Keratinocyte (primary cell): ENCODE data around the gene S100A11. TPM values are rescaled to one million over a fixed set of nuclear protein-coding genes. Genes with fewer than 3 reads are reported as not detected.

ENCODE experiments used
- DNase-seq: peaks from one replicate; pipeline ENCODE4 v3.0.0-alpha.2; 2011; ENCODE audit warnings: low read depth, missing footprints, low spot score
- FAIRE-seq: peaks from 2 replicates; lab custom pipeline; 2011; peaks lifted over from hg19 to GRCh38; lab: Jason Lieb, UNC
- H2AFZ ChIP-seq: 2 replicates; pipeline ENCODE4 v1.6.0; 2012; ENCODE audit warnings: low read length, control low read depth, inconsistent platforms; ENCODE audit not compliant: control insufficient read depth
- H3K27ac ChIP-seq: 2 replicates; pipeline ENCODE4 v1.5.1; 2011; ENCODE audit warnings: low read length; ENCODE audit not compliant: control insufficient read depth, insufficient read depth
- H3K27me3 ChIP-seq: 3 replicates; pipeline ENCODE4 v1.6.0; 2011; ENCODE audit warnings: low read length; ENCODE audit not compliant: control insufficient read depth, insufficient read depth; ENCODE audit errors: extremely low read depth
- H3K36me3 ChIP-seq, 2 experiments: 2 replicates in 1 of 2; 3 replicates in 1 of 2; pipeline ENCODE4 v1.5.1; 2011; ENCODE audit warnings: low read length in 2 of 2, mild to moderate bottlenecking in 1 of 2; ENCODE audit not compliant: control insufficient read depth in 2 of 2, insufficient read depth in 2 of 2; ENCODE audit errors: extremely low read depth in 1 of 2
- H3K4me1 ChIP-seq: 3 replicates; pipeline ENCODE4 v1.5.1; 2011; ENCODE audit warnings: low read length; ENCODE audit not compliant: control insufficient read depth, insufficient read depth; ENCODE audit errors: extremely low read depth
- H3K4me2 ChIP-seq: 3 replicates; pipeline ENCODE4 v1.6.0; 2011; ENCODE audit warnings: low read depth, low read length; ENCODE audit not compliant: control insufficient read depth, insufficient read depth; ENCODE audit errors: extremely low read depth
- H3K4me3 ChIP-seq, 3 experiments: fragments of 200-600 bp in 1 of 3; sonication (generic) in 1 of 3; 2 replicates in 2 of 3; 3 replicates in 1 of 3; pipeline ENCODE4 v1.5.1; 2011 to 2016; ENCODE audit warnings: low read length in 3 of 3, mild to moderate bottlenecking in 3 of 3, control low read depth in 2 of 3, inconsistent platforms in 1 of 3, low read depth in 1 of 3, mixed read lengths in 1 of 3, mixed run types in 1 of 3, moderate library complexity in 1 of 3; ENCODE audit not compliant: control insufficient read depth in 2 of 3, insufficient read depth in 2 of 3; ENCODE audit errors: extremely low read depth in 1 of 3
- H3K79me2 ChIP-seq: 2 replicates; pipeline ENCODE4 v1.6.0; 2012; ENCODE audit warnings: low read length; ENCODE audit not compliant: control insufficient read depth, insufficient read depth
- H3K9ac ChIP-seq: 3 replicates; pipeline ENCODE4 v1.6.0; 2011; ENCODE audit warnings: low read length; ENCODE audit not compliant: control insufficient read depth, insufficient read depth; ENCODE audit errors: extremely low read depth
- H3K9me1 ChIP-seq: 3 replicates; pipeline ENCODE4 v1.6.0; 2011; ENCODE audit warnings: low read length; ENCODE audit not compliant: control insufficient read depth, insufficient read depth; ENCODE audit errors: extremely low read depth
- H3K9me3 ChIP-seq: 2 replicates; pipeline ENCODE4 v1.5.1; 2012; ENCODE audit warnings: low read depth, low read length; ENCODE audit not compliant: control insufficient read depth
- H4K20me1 ChIP-seq: 3 replicates; pipeline ENCODE4 v1.6.0; 2011; ENCODE audit warnings: low read length; ENCODE audit not compliant: control insufficient read depth, insufficient read depth; ENCODE audit errors: extremely low read depth
- CTCF ChIP-seq, 3 experiments: IDR thresholded peaks in 1 of 3; conservative IDR thresholded peaks in 1 of 3; optimal IDR thresholded peaks in 1 of 3; 2 replicates in 2 of 3; 3 replicates in 1 of 3; pipeline versions ENCODE3 to v1.5.1; 2011; ENCODE audit warnings: low read length in 3 of 3, mild to moderate bottlenecking in 3 of 3, moderate library complexity in 2 of 3, control low read depth in 1 of 3, inconsistent platforms in 1 of 3; ENCODE audit not compliant: insufficient read depth in 2 of 3; ENCODE audit errors: extremely low read depth in 1 of 3
- EZH2 ChIP-seq: IDR thresholded peaks from one replicate; pipeline ENCODE4 v1.6.1; 2012; ENCODE audit warnings: inconsistent platforms, mild to moderate bottlenecking, low read length, moderate library complexity
- dilution Hi-C: fragments of 300-500 bp; cut with MboI; formaldehyde crosslinking; loops from one replicate; pipeline ENCODE4 v1.7.0; 2020; ENCODE audit warnings: low sequenced_read_pairs; ENCODE audit not compliant: extremely low pct_ligation_motif_present
- polyA plus RNA-seq, 5 experiments: library from polyadenylated mRNA; depleted of rRNA in 3 of 5; stranded (reverse) in 3 of 5; stranded (forward) in 1 of 5; unstranded in 1 of 5; fragments of >200 nt; gene quantifications; 1 replicate in 1 of 5; 2 replicates in 3 of 5; 3 replicates in 1 of 5; pipeline versions ENCODE4 v1.2.1 to v1.2.3, GENCODE V29; 2011 to 2012; ENCODE audit warnings: missing spikeins in 2 of 5, low read depth in 1 of 5, low replicate concordance in 1 of 5

The S100A11 gene
- polyA plus RNA-seq, 1 donor (not counting 4 experiments of a cell fraction or from before 2014, with no cell fraction given) = 3,230 TPM

GRCh38 chr1:152003846-152004442 is 32.9 kb downstream of the S100A11 start:
- dilution Hi-C loops = no loop called here
- Histone ChIP-seq H3K9me1 (no peaks in the 10 kb centered on the region), H3K27me3 (no peaks in the 10 kb centered on the region), H2AFZ (peak overlapping the region; percentile 55), H3K4me1 (peaks cover 45% of the 10 kb centered on the region), H3K27ac (no peak overlapping the region), H3K9me3 (no peaks in the 10 kb centered on the region), H3K4me3 (no peak overlapping the region), H3K79me2 (no peaks in the 10 kb centered on the region), H3K9ac (no peak overlapping the region), H4K20me1 (no peaks in the 10 kb centered on the region), H3K36me3 (no peaks in the 10 kb centered on the region), H3K4me2 (no peak overlapping the region)
- FAIRE-seq (peak; percentile 81), DNase-seq (no peak)
- no peak for TF ChIP-seq EZH2
- TF ChIP-seq CTCF (optimal IDR thresholded peaks at IDR 0.05 in 1 of 3, IDR thresholded peaks at IDR 0.05 in 1 of 3, conservative IDR thresholded peaks at IDR 0.05 in 1 of 3; ENCODE audit: extremely low read depth in 1 of 3, insufficient read depth in 2 of 3, low read length in 3 of 3) = peak; percentile 59 to 69 (median 62)

- Histone ChIP-seq H3K27ac (no peak overlapping the region), H3K9ac (no peak overlapping the region), H3K9me3 (no peaks in the 10 kb centered on the region), H3K36me3 (no peaks in the 10 kb centered on the region), H4K20me1 (no peaks in the 10 kb centered on the region), H3K79me2 (no peaks in the 10 kb centered on the region), H3K4me2 (no peak overlapping the region), H3K4me1 (peaks cover 55% of the 10 kb centered on the region), H3K4me3 (no peak overlapping the region), H2AFZ (peak overlapping the region; percentile 34), H3K27me3 (no peaks in the 10 kb centered on the region), H3K9me1 (no peaks in the 10 kb centered on the region)
- DNase-seq = no peak
- FAIRE-seq = peak; percentile 39
- dilution Hi-C loops = no loop called here
- TF ChIP-seq CTCF (optimal IDR thresholded peaks at IDR 0.05 in 1 of 3, IDR thresholded peaks at IDR 0.05 in 1 of 3, conservative IDR thresholded peaks at IDR 0.05 in 1 of 3; ENCODE audit: extremely low read depth in 1 of 3, insufficient read depth in 2 of 3, low read length in 3 of 3) (no peak), EZH2 (no peak)
Measured at GRCh38 chr1:152002960-152003359, 33.8 kb downstream of the S100A11 start.
